Epithelial cell of proximal tubule (primary cell): ENCODE data around the gene ARFRP1. TPM values are rescaled to one million over a fixed set of nuclear protein-coding genes. Genes with fewer than 3 reads are reported as not detected.

ENCODE experiments used
- DNase-seq: peaks from one replicate; pipeline ENCODE4 v3.0.0-alpha.2; 2011; ENCODE audit warnings: low read depth
- H3K4me3 ChIP-seq: 2 replicates; pipeline ENCODE4 v1.5.1; 2011; ENCODE audit warnings: low read depth, mild to moderate bottlenecking, low read length
- CTCF ChIP-seq: conservative IDR thresholded peaks from 2 replicates; pipeline ENCODE4 v1.5.1; 2012; ENCODE audit warnings: low read depth, mild to moderate bottlenecking, low read length
- total RNA-seq: library from RNA; depleted of rRNA; stranded (reverse); fragments of >200 nt; gene quantifications from 2 replicates; pipeline ENCODE4 v1.2.3, GENCODE V29; 2015

Gene ARFRP1
- total RNA-seq, 1 donor from 2014 or later: 49.0 TPM

GRCh38 chr20:63690003-63690897, 17.5 kb downstream of the ARFRP1 start:
- no peak for TF ChIP-seq CTCF
- no peak overlapping the region for H3K4me3 ChIP-seq
- no peak for DNase-seq

- H3K4me3 ChIP-seq: no peak overlapping the region
- DNase-seq: no peak
- no peak for TF ChIP-seq CTCF
Measured at GRCh38 chr20:63689046-63690002, 18.5 kb downstream of the ARFRP1 start.

- TF ChIP-seq CTCF: no peak
- DNase-seq: no peak
- H3K4me3 ChIP-seq: no peak overlapping the region
Measured at GRCh38 chr20:63688228-63689045, 19.3 kb downstream of the ARFRP1 start.

GRCh38 chr20:63687419-63688178, 20.2 kb downstream of the ARFRP1 start:
- H3K4me3 ChIP-seq: no peak overlapping the region
- DNase-seq: no peak
- TF ChIP-seq CTCF: no peak

- no peak overlapping the region for H3K4me3 ChIP-seq
- peak; percentile 56 for DNase-seq
- no peak for TF ChIP-seq CTCF
Measured at GRCh38 chr20:63686492-63687321, 21.1 kb downstream of the ARFRP1 start.
